SU-DHL-6 (cell line): Measurements from ENCODE around the gene FNTB.

ENCODE experiments used
- H2AFZ ChIP-seq: fragments of 200-600 bp; sonication (generic); 2 replicates; pipeline ENCODE4 v1.6.1; 2014; ENCODE audit warnings: low read depth, mild to moderate bottlenecking, moderate library complexity, mixed read lengths, antibody characterized with exemption, low read length; ENCODE audit not compliant: severe bottlenecking
- H3F3A ChIP-seq: fragments of 200-600 bp; shearing (Covaris generic); 2 replicates; pipeline ENCODE4 v1.6.0; 2016; ENCODE audit warnings: antibody characterized with exemption, mild to moderate bottlenecking; ENCODE audit not compliant: insufficient read depth
- H3K27ac ChIP-seq: fragments of 200-600 bp; sonication (generic); 2 replicates; pipeline ENCODE4 v1.5.1; 2016; ENCODE audit warnings: low read depth, mild to moderate bottlenecking, low read length, moderate library complexity, mixed read lengths
- H3K27me3 ChIP-seq: fragments of 200-600 bp; sonication (generic), shearing (Covaris generic); 2 replicates; pipeline ENCODE4 v1.6.0; 2014; ENCODE audit warnings: mild to moderate bottlenecking, low read length
- H3K36me3 ChIP-seq: fragments of 200-600 bp; sonication (generic); 2 replicates; pipeline ENCODE4 v1.6.1; 2014; ENCODE audit warnings: mild to moderate bottlenecking, low read length, mixed read lengths
- H3K4me2 ChIP-seq: fragments of 300-600, 200-600 bp; shearing (Covaris generic), sonication (generic); 2 replicates; pipeline ENCODE4 v1.6.0; 2014; ENCODE audit warnings: low read length, low read depth, mild to moderate bottlenecking; ENCODE audit not compliant: poor library complexity, severe bottlenecking
- H3K4me3 ChIP-seq: fragments of 200-600 bp; sonication (generic); 2 replicates; pipeline ENCODE4 v1.5.1; 2014; ENCODE audit warnings: antibody characterized with exemption, low read length, mild to moderate bottlenecking, mixed read lengths; ENCODE audit not compliant: insufficient read depth, poor library complexity, severe bottlenecking
- H3K79me2 ChIP-seq: fragments of 200-600 bp; sonication (generic); 2 replicates; pipeline ENCODE4 v1.6.1; 2014; ENCODE audit warnings: mild to moderate bottlenecking, low read length, moderate library complexity; ENCODE audit not compliant: insufficient read depth
- H3K9ac ChIP-seq: fragments of 200-600 bp; sonication (generic); 2 replicates; pipeline ENCODE4 v1.7.0; 2014; ENCODE audit warnings: mild to moderate bottlenecking, low read length
- H3K9me2 ChIP-seq: fragments of 200-600 bp; sonication (generic); replicated peaks from 2 replicates; pipeline ENCODE4 v1.6.1; 2014; ENCODE audit warnings: low read length; ENCODE audit not compliant: insufficient read depth
- H3K9me3 ChIP-seq: fragments of 200-600 bp; sonication (generic); 2 replicates; pipeline ENCODE4 v1.6.1; 2014; ENCODE audit warnings: low read length, mixed read lengths; ENCODE audit not compliant: insufficient read depth
- H4K20me1 ChIP-seq: fragments of 200-600 bp; sonication (generic); 2 replicates; pipeline ENCODE4 v1.6.1; 2014; ENCODE audit warnings: low read depth, mild to moderate bottlenecking, antibody characterized with exemption, low read length, moderate library complexity, mixed read lengths
- EZH2phosphoT487 ChIP-seq: fragments of 200-600 bp; sonication (generic), shearing (Covaris generic); conservative IDR thresholded peaks from 2 replicates; pipeline ENCODE4 v1.6.1; 2018; ENCODE audit warnings: mild to moderate bottlenecking, antibody characterized with exemption, low read length, moderate library complexity, mixed read lengths
- TF ChIP-seq, protein P1 (sequence below): fragments of 200-600 bp; sonication (generic); IDR thresholded peaks from one replicate; pipeline ENCODE4 v1.5.1; 2017; ENCODE audit warnings: antibody characterized with exemption, mild to moderate bottlenecking, low read length, moderate library complexity; ENCODE audit not compliant: insufficient read depth, poor library complexity, severe bottlenecking

The FNTB gene

DNA sequence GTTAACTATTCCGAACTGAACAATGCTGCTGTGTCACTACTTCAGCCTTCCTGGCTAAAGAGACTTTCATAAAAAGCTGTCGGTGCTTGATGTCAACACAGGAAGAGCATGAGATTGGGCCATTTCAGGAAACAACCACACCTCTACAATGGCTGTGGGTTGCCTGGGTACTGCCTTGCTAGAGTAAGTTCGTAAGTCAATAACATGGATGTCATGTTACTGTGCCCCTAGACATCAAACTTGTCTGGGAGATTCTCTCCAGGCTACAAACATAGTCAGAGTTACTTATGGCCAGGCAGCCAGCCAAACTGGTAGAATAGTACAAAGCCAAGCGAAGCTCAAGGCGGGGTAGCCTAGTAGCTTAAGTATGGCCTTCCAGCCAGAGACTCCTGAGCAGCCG, 92.5 kb downstream of the FNTB start:
- no peak overlapping the region for H2AFZ ChIP-seq
- no peaks in the 10 kb centered on the region for H3K27me3 ChIP-seq
- no peaks in the 10 kb centered on the region for H3K9me2 ChIP-seq
- H3K9ac ChIP-seq, result no peak overlapping the region
- TF ChIP-seq EZH2phosphoT487, result no peak
- TF ChIP-seq, protein P1, sequence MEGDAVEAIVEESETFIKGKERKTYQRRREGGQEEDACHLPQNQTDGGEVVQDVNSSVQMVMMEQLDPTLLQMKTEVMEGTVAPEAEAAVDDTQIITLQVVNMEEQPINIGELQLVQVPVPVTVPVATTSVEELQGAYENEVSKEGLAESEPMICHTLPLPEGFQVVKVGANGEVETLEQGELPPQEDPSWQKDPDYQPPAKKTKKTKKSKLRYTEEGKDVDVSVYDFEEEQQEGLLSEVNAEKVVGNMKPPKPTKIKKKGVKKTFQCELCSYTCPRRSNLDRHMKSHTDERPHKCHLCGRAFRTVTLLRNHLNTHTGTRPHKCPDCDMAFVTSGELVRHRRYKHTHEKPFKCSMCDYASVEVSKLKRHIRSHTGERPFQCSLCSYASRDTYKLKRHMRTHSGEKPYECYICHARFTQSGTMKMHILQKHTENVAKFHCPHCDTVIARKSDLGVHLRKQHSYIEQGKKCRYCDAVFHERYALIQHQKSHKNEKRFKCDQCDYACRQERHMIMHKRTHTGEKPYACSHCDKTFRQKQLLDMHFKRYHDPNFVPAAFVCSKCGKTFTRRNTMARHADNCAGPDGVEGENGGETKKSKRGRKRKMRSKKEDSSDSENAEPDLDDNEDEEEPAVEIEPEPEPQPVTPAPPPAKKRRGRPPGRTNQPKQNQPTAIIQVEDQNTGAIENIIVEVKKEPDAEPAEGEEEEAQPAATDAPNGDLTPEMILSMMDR, result no peak
- no peak overlapping the region for H3K4me2 ChIP-seq
- H3K4me3 ChIP-seq, result no peak overlapping the region
- no peaks in the 10 kb centered on the region for H3F3A ChIP-seq
- no peaks in the 10 kb centered on the region; the same call in 1 of the 2 replicates for H3K79me2 ChIP-seq
- peaks cover under 1% of the 10 kb centered on the region; the same call in 1 of the 2 replicates for H3K36me3 ChIP-seq
- H3K27ac ChIP-seq, result no peak overlapping the region
- no peaks in the 10 kb centered on the region for H3K9me3 ChIP-seq
- no peaks in the 10 kb centered on the region for H4K20me1 ChIP-seq

DNA sequence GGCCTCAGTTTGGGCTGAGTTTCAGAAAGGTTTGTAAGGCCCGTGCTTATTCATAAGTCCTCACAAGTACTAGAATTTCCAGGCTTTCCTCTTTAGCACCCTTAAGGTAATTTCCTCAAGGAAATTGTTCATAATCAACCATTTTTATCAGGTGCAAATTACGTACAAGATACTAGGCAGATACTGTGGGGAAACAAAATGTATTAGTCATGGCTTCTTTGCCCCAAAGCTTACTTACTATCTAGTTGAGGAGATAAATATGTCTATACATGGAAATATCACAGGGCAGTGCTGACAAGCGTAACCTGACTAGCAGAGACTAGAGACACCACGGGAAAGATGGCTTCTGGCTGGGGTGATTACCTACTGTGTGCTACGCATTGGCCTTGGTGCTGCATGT, 93.1 kb downstream of the FNTB start:
- H3K79me2 ChIP-seq, result no peaks in the 10 kb centered on the region; the same call in none of the 2 replicates
- H3K4me3 ChIP-seq, result no peak overlapping the region
- H3K36me3 ChIP-seq, result peaks cover 6% of the 10 kb centered on the region; the same call in 1 of the 2 replicates
- H4K20me1 ChIP-seq, result no peaks in the 10 kb centered on the region
- no peak overlapping the region for H3K27ac ChIP-seq
- no peaks in the 10 kb centered on the region for H3F3A ChIP-seq
- H3K9ac ChIP-seq, result no peak overlapping the region
- no peak overlapping the region for H2AFZ ChIP-seq
- no peak overlapping the region for H3K4me2 ChIP-seq
- H3K9me3 ChIP-seq, result no peaks in the 10 kb centered on the region
- TF ChIP-seq, protein P1, result no peak
- TF ChIP-seq EZH2phosphoT487, result no peak
- no peaks in the 10 kb centered on the region for H3K9me2 ChIP-seq
- H3K27me3 ChIP-seq, result no peaks in the 10 kb centered on the region

DNA sequence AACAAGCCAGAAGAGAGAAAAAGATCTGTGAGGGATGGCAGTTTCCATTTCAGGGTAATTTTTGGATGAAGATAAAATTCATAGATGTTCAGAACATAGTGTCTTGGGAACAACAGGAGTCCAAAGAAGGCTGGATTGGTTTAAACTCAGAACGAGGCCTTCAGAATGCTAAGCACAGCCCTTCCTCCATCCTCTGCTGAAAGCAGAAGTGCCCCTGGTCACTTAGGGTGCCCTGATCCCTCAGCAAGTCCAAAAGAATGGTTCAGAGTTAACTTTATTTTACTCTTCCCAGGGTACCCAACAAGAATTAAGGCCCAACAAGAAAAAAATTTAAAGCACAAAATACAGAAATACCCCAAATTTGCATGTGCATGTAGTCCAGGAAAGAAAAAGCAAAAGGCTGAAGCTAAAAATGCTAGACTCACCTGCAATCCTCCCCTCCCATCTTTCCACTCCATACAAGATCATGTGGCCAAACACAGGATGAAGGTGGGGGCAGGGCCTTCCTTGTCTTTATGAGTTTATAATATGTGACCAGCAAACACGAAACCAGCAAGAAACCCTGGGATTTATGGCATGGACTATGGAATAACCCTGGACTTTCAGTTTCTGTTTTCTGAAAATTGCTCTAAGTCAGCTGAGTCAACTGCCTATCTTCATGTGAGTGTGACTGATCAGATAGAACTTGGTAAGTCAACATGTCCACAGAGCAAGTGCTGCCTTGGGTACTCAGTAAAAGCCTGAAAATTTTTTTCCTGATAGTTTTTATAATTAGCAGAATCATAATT, 94.5 kb downstream of the FNTB start:
- Histone ChIP-seq H2AFZ (no peak overlapping the region), H4K20me1 (no peaks in the 10 kb centered on the region), H3K4me2 (no peak overlapping the region), H3K9me3 (no peaks in the 10 kb centered on the region), H3K4me3 (no peak overlapping the region), H3F3A (no peaks in the 10 kb centered on the region), H3K36me3 (peaks cover 6% of the 10 kb centered on the region; the same call in 1 of the 2 replicates), H3K27me3 (no peaks in the 10 kb centered on the region), H3K9me2 (no peaks in the 10 kb centered on the region), H3K27ac (no peak overlapping the region), H3K79me2 (no peaks in the 10 kb centered on the region; the same call in none of the 2 replicates), H3K9ac (no peak overlapping the region)
- TF ChIP-seq, protein P1, result no peak
- TF ChIP-seq EZH2phosphoT487, result no peak
